OCI-LY7 (cell line): Measurements from ENCODE around the gene ZNF558.

Experiments used
- CTCF ChIP-seq: fragments of 200-600 bp; sonication (generic); conservative IDR thresholded peaks from 2 replicates; pipeline ENCODE4 v1.5.1; 2014; ENCODE audit warnings: mild to moderate bottlenecking, antibody characterized with exemption, low read length, moderate library complexity, mixed read lengths
- EZH2phosphoT487 ChIP-seq: fragments of 200-600 bp; sonication (generic); IDR thresholded peaks from 2 replicates; pipeline ENCODE4 v1.6.1; 2018; ENCODE audit warnings: low read depth, borderline replicate concordance, mild to moderate bottlenecking, mixed run types, antibody characterized with exemption, low read length, moderate library complexity, mixed read lengths

DNA sequence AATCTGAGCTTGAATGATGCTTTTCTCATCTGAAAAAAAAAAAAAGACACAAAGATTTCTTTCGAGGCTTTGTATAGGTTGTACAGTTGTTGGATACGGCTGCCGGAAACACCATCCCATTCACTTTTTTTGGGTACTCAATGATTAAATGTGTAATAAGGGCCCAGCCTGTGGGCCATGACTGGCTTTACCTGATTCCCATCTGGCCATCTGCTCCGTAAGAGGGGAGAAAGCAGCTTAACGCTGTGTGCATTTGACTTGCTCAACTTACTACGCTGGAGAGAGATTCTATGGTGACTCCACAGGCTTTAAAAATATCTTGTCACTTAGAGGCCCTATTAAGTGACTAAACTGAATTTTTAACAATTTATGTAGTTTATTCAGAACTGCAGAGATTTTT is 731 bp downstream of the ZNF558 start:
- TF ChIP-seq CTCF: no peak
- no peak for TF ChIP-seq EZH2phosphoT487
